Testis (tissue), 2 donors: ENCODE results near the gene DCDC2B.

ENCODE experiments used
- CTCF ChIP-seq, 3 experiments: fragments of 450-650 bp in 2 of 3; fragments of 200-600 bp in 1 of 3; sonication (generic) in 1 of 3; IDR thresholded peaks; one replicate each; pipeline ENCODE4 v1.5.1; 2016 to 2019; ENCODE audit warnings: antibody characterized with exemption in 3 of 3, mild to moderate bottlenecking in 2 of 3, moderate library complexity in 1 of 3
- POLR2A ChIP-seq: fragments of 450-650 bp; IDR thresholded peaks from one replicate; pipeline ENCODE4 v1.6.1; 2017; ENCODE audit warnings: antibody characterized with exemption, mild to moderate bottlenecking, moderate library complexity

GRCh38 chr1:32186491-32186890 is 22.4 kb upstream of the DCDC2B start:
- no peak for TF ChIP-seq CTCF (IDR thresholded peaks at IDR 0.05)
- no peak for TF ChIP-seq POLR2A
